GM12878 (cell line): Measurements from ENCODE around the gene SNRPA. TPM values are rescaled to one million over a fixed set of nuclear protein-coding genes. Genes with fewer than 3 reads are reported as not detected.

Experiments
- ATAC-seq: fragments of 200-7000 bp; cut with Tn5 transposase; 3 replicates; pipeline ENCODE4 v1.9.1; 2020; ENCODE audit warnings: mild to moderate bottlenecking, moderate library complexity
- BruUV-seq: library from RNA; stranded (reverse); fragments of 400-500 nt; replicated peaks from 2 replicates; lab custom pipeline; 2021; lab: Mats Ljungman, UMichigan
- CTCF ChIA-PET: fragments of 300-600 bp; sonication (Branson Sonifier 250); formaldehyde crosslinking; extraction: SDS; loops from one replicate; lab custom pipeline; 2021; ENCODE audit warnings: inconsistent platforms; lab: Yijun Ruan, JAX
- POLR2A ChIA-PET: fragments of 350-600 bp; formaldehyde crosslinking; extraction: SDS; loops from one replicate; lab custom pipeline; 2021; ENCODE audit warnings: inconsistent platforms; lab: Charles Lee
- RAD21 ChIA-PET: fragments of 300-600 bp; sonication (Branson Sonifier 250); formaldehyde crosslinking; loops from one replicate; lab custom pipeline; 2023; ENCODE audit warnings: antibody characterized with exemption; ENCODE audit not compliant: unreplicated experiment; lab: Charles Lee
- SMC1A ChIA-PET: fragments of 300-600 bp; sonication (Branson Sonifier 250); formaldehyde crosslinking; loops from one replicate; lab custom pipeline; 2023; ENCODE audit not compliant: unreplicated experiment, uncharacterized antibody; lab: Charles Lee
- DNase-seq: peaks from one replicate; pipeline ENCODE4 v3.0.0-alpha.2; 2011; ENCODE audit warnings: low read depth, low spot score
- FAIRE-seq: peaks from 3 replicates; lab custom pipeline; 2011; peaks lifted over from hg19 to GRCh38; lab: Jason Lieb, UNC
- H2AFZ ChIP-seq: 2 replicates; pipeline ENCODE4 v1.6.0; 2011; ENCODE audit warnings: low read depth, low read length, control low read depth; ENCODE audit not compliant: control insufficient read depth
- H3K27ac ChIP-seq: 2 replicates; pipeline ENCODE4 v1.5.1; 2011; ENCODE audit warnings: control low read depth; ENCODE audit not compliant: control insufficient read depth, insufficient read depth
- H3K27me3 ChIP-seq, 2 experiments: replicated peaks in 1 of 2; 2 replicates each; pipeline versions ENCODE4 v1.6.0 to v1.6.1; 2011; ENCODE audit warnings: low read length in 1 of 2; ENCODE audit not compliant: control insufficient read depth in 2 of 2, insufficient read depth in 2 of 2
- H3K36me3 ChIP-seq, 2 experiments: 2 replicates each; pipeline ENCODE4 v1.5.1; 2011; ENCODE audit warnings: low read length in 1 of 2; ENCODE audit not compliant: control insufficient read depth in 2 of 2, insufficient read depth in 2 of 2
- H3K4me1 ChIP-seq: 2 replicates; pipeline ENCODE4 v1.6.1; 2011; ENCODE audit warnings: mild to moderate bottlenecking, low read length, moderate library complexity, mixed read lengths; ENCODE audit not compliant: control insufficient read depth, insufficient read depth
- H3K4me2 ChIP-seq: 2 replicates; pipeline ENCODE4 v1.6.0; 2011; ENCODE audit warnings: control low read depth; ENCODE audit not compliant: control insufficient read depth, insufficient read depth
- H3K4me3 ChIP-seq: fragments of 200-600 bp; sonication (generic); 2 replicates; pipeline ENCODE4 v1.5.1; 2016
- H3K79me2 ChIP-seq: 2 replicates; pipeline ENCODE4 v1.6.0; 2011; ENCODE audit warnings: low read length; ENCODE audit not compliant: control insufficient read depth, insufficient read depth
- H3K9ac ChIP-seq: 2 replicates; pipeline ENCODE4 v1.8.0; 2011; ENCODE audit warnings: low read length, control low read depth, mixed read lengths; ENCODE audit not compliant: control insufficient read depth, insufficient read depth
- H3K9me3 ChIP-seq: replicated peaks from 3 replicates; pipeline ENCODE4 v1.5.1; 2011; ENCODE audit warnings: mild to moderate bottlenecking, low read length; ENCODE audit not compliant: control insufficient read depth, insufficient read depth
- H4K20me1 ChIP-seq: 2 replicates; pipeline ENCODE4 v1.6.0; 2011; ENCODE audit not compliant: control insufficient read depth, insufficient read depth
- ETV6 ChIP-seq, 2 experiments: fragments of 450-650 bp in 1 of 2; IDR thresholded peaks in 1 of 2; conservative IDR thresholded peaks in 1 of 2; 2 replicates each; pipeline ENCODE4 v1.6.1; 2014; ENCODE audit warnings: antibody characterized with exemption in 1 of 2, borderline replicate concordance in 1 of 2, low read depth in 1 of 2, mild to moderate bottlenecking in 1 of 2, moderate library complexity in 1 of 2
- FOS ChIP-seq: IDR thresholded peaks from 3 replicates; pipeline ENCODE4 v1.6.1; 2011; ENCODE audit warnings: borderline replicate concordance; ENCODE audit not compliant: insufficient read length; ENCODE audit errors: extremely low read depth
- FOXK2 ChIP-seq: fragments of 450-650 bp; IDR thresholded peaks from 2 replicates; pipeline ENCODE4 v1.6.1; 2017; ENCODE audit warnings: mild to moderate bottlenecking, moderate library complexity
- HDAC6 ChIP-seq: fragments of 200-600 bp; sonication (generic); IDR thresholded peaks from one replicate; pipeline ENCODE4 v1.8.0; 2017; ENCODE audit warnings: antibody characterized with exemption; ENCODE audit not compliant: unreplicated experiment
- IRF3 ChIP-seq: fragments of 450-650 bp; IDR thresholded peaks from 2 replicates; pipeline ENCODE4 v1.6.1; 2014; ENCODE audit warnings: mild to moderate bottlenecking
- MYB ChIP-seq: fragments of 150-350 bp; IDR thresholded peaks from 2 replicates; pipeline ENCODE4 v1.6.1; 2014; ENCODE audit warnings: mild to moderate bottlenecking, low read depth, low read length, borderline replicate concordance
- MYC ChIP-seq: IDR thresholded peaks from 2 replicates; pipeline ENCODE4 v1.6.1; 2011; ENCODE audit warnings: mild to moderate bottlenecking, low read length, moderate library complexity, inconsistent platforms; ENCODE audit not compliant: insufficient read depth, insufficient replicate concordance, insufficient read length, severe bottlenecking
- NRF1 ChIP-seq: conservative IDR thresholded peaks from 2 replicates; pipeline ENCODE4 v1.6.1; 2011; ENCODE audit warnings: mild to moderate bottlenecking, low read depth, low read length, improper control_type of control experiment
- RAD51 ChIP-seq: fragments of 450-650 bp; IDR thresholded peaks from 2 replicates; pipeline ENCODE4 v1.6.1; 2016; ENCODE audit warnings: moderate library complexity, mild to moderate bottlenecking, inconsistent platforms
- RUNX3 ChIP-seq: IDR thresholded peaks from 2 replicates; pipeline ENCODE4 v1.6.1; 2012; ENCODE audit warnings: low read length, inconsistent platforms
- TBL1XR1 ChIP-seq: IDR thresholded peaks from 2 replicates; pipeline ENCODE4 v1.6.1; 2012; ENCODE audit warnings: low read depth, low read length, improper control_type of control experiment
- WGBS: methylation state at CpG from one replicate; pipeline ENCODE4 v1.1.6; 2016; ENCODE audit warnings: low lambda C conversion rate; ENCODE audit not compliant: insufficient replicate concordance, insufficient coverage; ENCODE audit errors: missing lambda C conversion rate; 5-methylcytosine and 5-hydroxymethylcytosine counted together
- in situ Hi-C: fragments of 300-500 bp; cut with MboI; formaldehyde crosslinking; loops from 9 replicates; pipeline ENCODE4 v1.14.3; 2018; ENCODE audit warnings: mixed read lengths
- intact Hi-C: fragments of 100-400 bp; cut with micrococcal nuclease; formaldehyde crosslinking; loops from one replicate; pipeline ENCODE4 v1.14.2; 2022; ENCODE audit not compliant: unreplicated experiment
- polyA plus RNA-seq, 11 experiments: library from polyadenylated mRNA; depleted of rRNA in 4 of 11; unstranded in 6 of 11; stranded (reverse) in 5 of 11; fragments of >200 nt; fragmentation: Nextera tagmentation in 4 of 11; fragmentation: Illumina TruSeq in 1 of 11; extraction: Ambion mirVana in 4 of 11; extraction: Trizol in 1 of 11; gene quantifications; 1 replicate in 1 of 11; 2 replicates in 10 of 11; pipeline versions ENCODE4 v1.2.1 to v1.2.3, GENCODE V29; 2011 to 2016; ENCODE audit warnings: inconsistent platforms in 2 of 11, missing spikeins in 2 of 11, low read depth in 1 of 11
- total RNA-seq, 4 experiments: library from RNA; depleted of rRNA in 3 of 4; stranded (reverse); fragments of >200 nt in 3 of 4; fragmentation: Illumina TruSeq in 1 of 4; extraction: Trizol in 1 of 4; gene quantifications; 2 replicates each; pipeline versions ENCODE4 v1.2.1 to v1.2.3, GENCODE V29; 2013 to 2021
- TF ChIP-seq, protein P1 (sequence below): IDR thresholded peaks from 2 replicates; pipeline ENCODE4 v1.6.1; 2011; ENCODE audit warnings: mild to moderate bottlenecking, low read depth, low read length, moderate library complexity; ENCODE audit not compliant: insufficient replicate concordance

Gene SNRPA
- total and polyA plus RNA-seq, 10 of the 15 experiments (the other 5 are each of a cell fraction or from before 2014, with no cell fraction given): 14.8 to 299 (median 202) TPM

- Histone ChIP-seq H4K20me1 (no peaks in the 10 kb centered on the region), H3K27ac (no peak within 1 kb of the TSS), H3K4me3 (no peak within 1 kb of the TSS), H3K36me3 (no peaks in the 10 kb centered on the region), H2AFZ (no peak within 1 kb of the TSS), H3K4me2 (no peak within 1 kb of the TSS; the same call in 1 of the 2 replicates), H3K9me3 (peaks cover 2% of the 10 kb centered on the region), H3K79me2 (peaks cover 7% of the 10 kb centered on the region), H3K27me3 (no peaks in the 10 kb centered on the region), H3K9ac (no peak within 1 kb of the TSS), H3K4me1 (peaks cover 26% of the 10 kb centered on the region)
- no peak for FAIRE-seq
- 94% methylated on average over 9 of the region's 9 CpGs for WGBS
- no TSS peak for BruUV-seq
- in situ Hi-C loops: no loop called here
- CTCF ChIA-PET: interaction anchor here (1.0 to 1.2 kb wide), 2 partner anchors 17 to 32 kb away, joined by 3 read pairs; no protein-coding TSS in a partner anchor
- intact Hi-C loops: no loop called here
- DNase-seq: no peak
- TF ChIP-seq RUNX3: peak; percentile 8; the same call in 1 of the 2 replicates
- TF ChIP-seq FOS: no peak
- no peak for ATAC-seq
- POLR2A ChIA-PET: interaction anchor here (0.6 to 8.1 kb wide), 7 partner anchors 15 to 844 kb away, joined by 3 to 331 read pairs (median 3); partner anchors contain the start of genes ACTMAP, EGLN2 and SNRPA
- SMC1A ChIA-PET: interaction anchor here (0.9 to 11.2 kb wide), 3 partner anchors 22 to 28 kb away, joined by 3 to 256 read pairs (median 3); partner anchors contain the start of genes ACTMAP, EGLN2 and SNRPA
- RAD21 ChIA-PET: interaction anchor here (0.7 to 7.6 kb wide), 2 partner anchors 24 to 201 kb away, joined by 3 to 291 read pairs; partner anchors contain the start of genes ACTMAP and SNRPA
Measured at GRCh38 chr19:40774916-40775631, 24.1 kb downstream of the SNRPA start, which contains the start of gene MIA. MIA (plus strand) TSS chr19:40775521; CDS start chr19:40775543, 22 bp downstream.

DNA sequence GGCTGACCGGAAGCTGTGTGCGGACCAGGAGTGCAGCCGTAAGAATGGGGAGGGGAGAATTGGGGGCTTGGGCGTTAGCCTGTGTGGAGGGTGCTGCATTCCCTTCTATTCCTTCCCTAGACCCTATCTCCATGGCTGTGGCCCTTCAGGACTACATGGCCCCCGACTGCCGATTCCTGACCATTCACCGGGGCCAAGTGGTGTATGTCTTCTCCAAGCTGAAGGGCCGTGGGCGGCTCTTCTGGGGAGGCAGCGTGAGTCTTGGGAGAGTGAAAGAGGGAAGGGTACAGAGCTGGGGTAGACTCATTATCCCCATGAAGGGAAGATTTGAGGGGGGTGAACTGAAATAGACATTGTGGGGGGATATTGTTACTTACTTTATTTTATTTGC, 24.6 kb downstream of the SNRPA start:
- ChIA-PET CTCF (interaction anchor here (1.0 to 4.6 kb wide), 5 partner anchors 17 to 112 kb away, joined by 3 to 72 read pairs (median 3); partner anchors contain the start of genes ACTMAP and SNRPA), SMC1A (interaction anchor here (0.6 to 11.2 kb wide), 4 partner anchors 23 to 675 kb away, joined by 3 to 256 read pairs (median 8); partner anchors contain the start of genes ACTMAP, COQ8B, EGLN2 and ITPKC), RAD21 (interaction anchor here (0.7 to 7.6 kb wide), 3 partner anchors 24 to 201 kb away, joined by 3 to 291 read pairs (median 25); partner anchors contain the start of genes ACTMAP and SNRPA), POLR2A (interaction anchor here (0.8 to 8.1 kb wide), 5 partner anchors 17 to 60 kb away, joined by 3 to 331 read pairs (median 3); partner anchors contain the start of genes ACTMAP, COQ8B, EGLN2 and ITPKC)
- Histone ChIP-seq H3K27ac (no peak overlapping the region), H3K36me3 (no peaks in the 10 kb centered on the region), H3K9me3 (peaks cover 2% of the 10 kb centered on the region), H3K4me2 (no peak overlapping the region), H3K79me2 (peaks cover 11% of the 10 kb centered on the region), H2AFZ (no peak overlapping the region), H3K4me3 (no peak overlapping the region), H3K4me1 (peaks cover 31% of the 10 kb centered on the region), H3K27me3 (no peaks in the 10 kb centered on the region), H4K20me1 (no peaks in the 10 kb centered on the region), H3K9ac (no peak overlapping the region)
- no TSS peak for BruUV-seq
- intact Hi-C loops: no loop called here
- in situ Hi-C loops: no loop called here
- FAIRE-seq (no peak), DNase-seq (no peak), ATAC-seq (no peak)
- WGBS: 95% methylated on average over 9 of the region's 10 CpGs
- TF ChIP-seq MYC: no peak
- no peak for TF ChIP-seq TBL1XR1
- no peak for TF ChIP-seq HDAC6
- TF ChIP-seq IRF3: no peak
- no peak for TF ChIP-seq FOXK2
- no peak for TF ChIP-seq NRF1
- TF ChIP-seq, protein P1, sequence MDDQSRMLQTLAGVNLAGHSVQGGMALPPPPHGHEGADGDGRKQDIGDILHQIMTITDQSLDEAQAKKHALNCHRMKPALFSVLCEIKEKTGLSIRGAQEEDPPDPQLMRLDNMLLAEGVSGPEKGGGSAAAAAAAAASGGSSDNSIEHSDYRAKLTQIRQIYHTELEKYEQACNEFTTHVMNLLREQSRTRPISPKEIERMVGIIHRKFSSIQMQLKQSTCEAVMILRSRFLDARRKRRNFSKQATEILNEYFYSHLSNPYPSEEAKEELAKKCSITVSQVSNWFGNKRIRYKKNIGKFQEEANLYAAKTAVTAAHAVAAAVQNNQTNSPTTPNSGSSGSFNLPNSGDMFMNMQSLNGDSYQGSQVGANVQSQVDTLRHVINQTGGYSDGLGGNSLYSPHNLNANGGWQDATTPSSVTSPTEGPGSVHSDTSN: no peak
- no peak for TF ChIP-seq ETV6 (conservative IDR thresholded peaks at IDR 0.05 in 1 of 2, IDR thresholded peaks at IDR 0.05 in 1 of 2; ENCODE audit: borderline replicate concordance in 1 of 2, low read depth in 1 of 2)
- TF ChIP-seq RAD51: no peak
- no peak for TF ChIP-seq MYB
